ENCODE measurements around the gene GCAT.
A peak's percentile ranks its signal among the peaks of the same experiment; 100 is the strongest.

Gene GCAT

DNA sequence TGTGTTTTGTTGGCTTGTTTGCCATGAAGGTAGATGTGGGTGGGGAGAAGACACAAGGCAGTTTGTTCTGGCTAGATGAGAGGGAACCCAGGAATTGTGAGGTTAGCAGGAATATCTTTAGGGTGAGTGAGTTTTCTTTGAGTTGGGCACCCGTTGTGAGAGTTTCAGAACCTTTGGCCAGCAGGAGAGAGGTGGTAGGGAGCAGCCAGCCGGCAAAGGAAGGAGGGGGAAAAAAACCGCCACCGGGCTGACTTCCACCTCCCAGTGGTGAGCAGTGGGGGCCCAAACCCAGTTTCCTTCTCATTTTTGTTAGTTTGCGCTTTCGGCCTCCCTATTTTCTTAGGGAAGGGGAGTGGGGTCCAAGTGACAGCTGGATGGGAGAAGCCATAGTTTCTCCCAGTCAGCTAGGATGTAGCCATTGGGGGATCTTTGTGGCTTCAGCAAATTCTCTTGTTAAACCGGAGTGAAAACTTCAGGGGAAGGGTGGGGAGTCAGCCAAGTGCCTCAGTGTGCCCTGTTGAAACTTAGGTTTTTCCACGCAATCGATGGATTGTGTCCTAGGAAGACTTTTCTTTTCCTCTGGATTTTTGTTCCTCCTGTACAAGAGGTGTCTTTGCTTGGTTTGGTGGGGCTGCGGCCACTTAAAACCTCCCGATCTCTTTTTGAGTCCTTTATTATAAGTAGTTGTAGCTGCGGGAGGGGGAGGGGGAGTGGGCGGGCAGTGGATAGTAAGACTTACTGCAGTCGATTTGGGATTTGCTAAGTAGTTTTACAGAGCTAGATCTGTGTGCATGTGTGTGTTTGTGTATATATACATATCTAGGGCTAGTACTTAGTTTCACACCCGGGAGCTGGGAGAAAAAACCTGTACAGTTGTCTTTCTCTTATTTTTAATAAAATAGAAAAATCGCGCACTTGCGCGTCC lies 1.1 kb upstream of the GCAT start:
- no peak for TF ChIP-seq JUND (IDR thresholded peaks at IDR 0.05; ENCODE audit: low read depth)
- in situ Hi-C loops (cut with HindIII; ENCODE audit: low pct_unique_long_range_greater_than_20kb, low sequenced_read_pairs) = no loop called here
- DNase-seq (ENCODE audit: low read depth in 1 of 2, low spot score in 1 of 2) = peak in 1 of 2 experiments; percentile 35

- DNase-seq (ENCODE audit: low read depth in 1 of 2, low spot score in 1 of 2) = no peak
- in situ Hi-C loops (cut with HindIII; ENCODE audit: low pct_unique_long_range_greater_than_20kb, low sequenced_read_pairs) = no loop called here
- no peak for TF ChIP-seq JUND (IDR thresholded peaks at IDR 0.05; ENCODE audit: low read depth)
These were observed 542 bp downstream of the GCAT start for GRCh38 chr22:37808294-37808657.

DNA sequence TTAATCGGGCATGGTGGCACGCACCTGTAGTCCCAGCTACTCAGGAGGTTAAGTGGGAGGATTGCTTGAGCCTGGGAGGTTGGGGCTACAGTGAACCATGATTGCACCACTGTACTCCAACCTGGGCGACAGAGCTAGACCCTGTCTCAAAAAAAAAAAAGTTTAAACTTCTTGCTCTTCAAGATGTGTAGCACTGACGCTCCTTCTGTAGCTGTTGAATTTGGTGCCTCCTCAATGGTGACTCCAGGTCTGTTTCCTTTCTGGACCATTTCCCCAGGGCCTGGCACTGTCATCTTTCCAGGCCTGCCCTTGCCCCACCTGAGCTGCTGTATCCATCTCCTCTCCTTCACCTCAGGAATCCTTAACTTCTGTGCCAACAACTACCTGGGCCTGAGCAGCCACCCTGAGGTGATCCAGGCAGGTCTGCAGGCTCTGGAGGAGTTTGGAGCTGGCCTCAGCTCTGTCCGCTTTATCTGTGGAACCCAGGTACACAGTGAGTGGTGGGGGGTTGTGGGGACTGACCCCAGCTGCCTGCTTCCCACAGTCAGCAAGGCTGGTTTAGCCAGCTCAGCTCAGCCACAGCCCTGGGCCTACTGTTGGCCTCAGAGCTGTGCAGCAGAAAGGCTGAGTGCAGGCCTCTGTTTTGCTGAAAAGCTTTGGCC lies 2.1 kb downstream of the GCAT start:
- DNase-seq (ENCODE audit: low read depth in 1 of 2, low spot score in 1 of 2) = no peak
- in situ Hi-C loops (cut with HindIII; ENCODE audit: low pct_unique_long_range_greater_than_20kb, low sequenced_read_pairs) = no loop called here
- no peak for TF ChIP-seq JUND (IDR thresholded peaks at IDR 0.05; ENCODE audit: low read depth)

DNA sequence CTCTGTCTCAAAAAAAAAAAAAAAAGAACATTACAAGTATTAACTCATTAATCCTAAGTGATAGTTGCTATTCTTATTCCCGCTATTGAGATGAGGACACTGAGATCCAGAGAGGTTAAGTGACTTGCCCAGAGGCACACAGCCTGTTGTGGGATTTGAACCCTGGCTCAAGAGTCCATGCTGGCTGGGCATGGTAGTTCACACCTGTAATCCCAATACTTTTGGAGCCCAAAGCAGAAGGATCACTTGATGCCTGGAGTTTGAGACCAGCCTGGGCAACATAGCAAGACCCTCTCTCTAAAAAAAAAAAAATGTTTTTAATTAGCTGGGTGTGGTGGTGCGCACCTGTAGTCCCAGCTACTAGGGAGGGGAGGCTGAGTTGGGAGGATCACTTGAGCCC lies 4.1 kb downstream of the GCAT start:
- in situ Hi-C loops (cut with HindIII; ENCODE audit: low pct_unique_long_range_greater_than_20kb, low sequenced_read_pairs) = no loop called here
- no peak for DNase-seq (ENCODE audit: low read depth in 1 of 2, low spot score in 1 of 2)
- no peak for TF ChIP-seq JUND (IDR thresholded peaks at IDR 0.05; ENCODE audit: low read depth)

- DNase-seq (ENCODE audit: low read depth in 1 of 2, low spot score in 1 of 2) = no peak
- no peak for TF ChIP-seq JUND (IDR thresholded peaks at IDR 0.05; ENCODE audit: low read depth)
- in situ Hi-C loops (cut with HindIII; ENCODE audit: low pct_unique_long_range_greater_than_20kb, low sequenced_read_pairs) = no loop called here
These were observed 5.3 kb downstream of the GCAT start for GRCh38 chr22:37812869-37813678.

DNA sequence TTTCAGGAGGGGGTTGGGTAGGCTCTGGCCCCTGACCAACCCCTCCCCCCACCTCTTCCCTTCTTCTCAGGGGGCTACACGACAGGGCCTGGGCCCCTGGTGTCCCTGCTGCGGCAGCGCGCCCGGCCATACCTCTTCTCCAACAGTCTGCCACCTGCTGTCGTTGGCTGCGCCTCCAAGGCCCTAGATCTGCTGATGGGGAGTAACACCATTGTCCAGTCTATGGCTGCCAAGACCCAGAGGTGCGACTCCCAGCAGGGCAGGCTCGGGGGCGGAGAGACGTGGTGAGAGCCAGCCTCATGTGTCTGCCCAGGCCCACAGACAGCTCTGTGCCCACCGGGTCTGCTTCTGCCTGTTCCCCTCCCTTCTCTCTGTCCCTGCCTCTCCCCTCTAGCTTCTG lies 7.9 kb downstream of the GCAT start:
- DNase-seq (ENCODE audit: low read depth in 1 of 2, low spot score in 1 of 2) = no peak
- in situ Hi-C loops (cut with HindIII; ENCODE audit: low pct_unique_long_range_greater_than_20kb, low sequenced_read_pairs) = no loop called here
- no peak for TF ChIP-seq JUND (IDR thresholded peaks at IDR 0.05; ENCODE audit: low read depth)

DNA sequence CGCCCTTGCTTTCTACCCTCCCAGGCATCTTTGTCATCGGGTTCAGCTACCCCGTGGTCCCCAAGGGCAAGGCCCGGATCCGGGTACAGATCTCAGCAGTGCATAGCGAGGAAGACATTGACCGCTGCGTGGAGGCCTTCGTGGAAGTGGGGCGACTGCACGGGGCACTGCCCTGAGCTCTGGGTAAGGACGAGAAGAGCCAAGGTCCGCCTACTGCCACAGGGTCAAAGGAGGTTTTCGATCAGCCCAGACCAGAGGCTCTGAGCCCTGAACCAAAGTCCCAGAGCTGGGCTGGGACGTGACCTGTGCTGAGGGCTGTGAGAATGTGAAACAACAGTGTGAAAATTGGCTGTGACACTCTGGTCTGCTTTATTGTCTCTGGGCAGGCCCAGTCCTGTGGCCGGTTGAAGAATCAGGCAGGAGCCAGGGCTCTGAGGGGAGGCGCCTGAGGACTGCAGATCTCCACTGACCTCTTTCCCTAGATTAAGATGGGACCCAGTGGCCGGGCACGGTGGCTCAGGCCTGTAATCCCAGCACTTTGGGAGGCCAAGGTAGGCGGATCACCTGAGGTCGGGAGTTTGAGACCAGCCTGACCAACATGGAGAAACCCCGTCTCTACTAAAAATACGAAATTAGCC lies 8.9 kb downstream of the GCAT start:
- in situ Hi-C loops (cut with HindIII; ENCODE audit: low pct_unique_long_range_greater_than_20kb, low sequenced_read_pairs) = no loop called here

GRCh38 chr22:37817705-37818408 lies 10.1 kb downstream of the GCAT start:
- TF ChIP-seq JUND (IDR thresholded peaks at IDR 0.05; ENCODE audit: low read depth) = no peak
- DNase-seq (ENCODE audit: low read depth in 1 of 2, low spot score in 1 of 2) = peak; percentile 64 to 91
- in situ Hi-C loops (cut with HindIII; ENCODE audit: low pct_unique_long_range_greater_than_20kb, low sequenced_read_pairs) = no loop called here

More for the DNA sequence above, 8.9 kb downstream of the GCAT start:
- TF ChIP-seq JUND (IDR thresholded peaks at IDR 0.05; ENCODE audit: low read depth) = no peak
- DNase-seq (ENCODE audit: low read depth in 1 of 2, low spot score in 1 of 2) = no peak

DNA sequence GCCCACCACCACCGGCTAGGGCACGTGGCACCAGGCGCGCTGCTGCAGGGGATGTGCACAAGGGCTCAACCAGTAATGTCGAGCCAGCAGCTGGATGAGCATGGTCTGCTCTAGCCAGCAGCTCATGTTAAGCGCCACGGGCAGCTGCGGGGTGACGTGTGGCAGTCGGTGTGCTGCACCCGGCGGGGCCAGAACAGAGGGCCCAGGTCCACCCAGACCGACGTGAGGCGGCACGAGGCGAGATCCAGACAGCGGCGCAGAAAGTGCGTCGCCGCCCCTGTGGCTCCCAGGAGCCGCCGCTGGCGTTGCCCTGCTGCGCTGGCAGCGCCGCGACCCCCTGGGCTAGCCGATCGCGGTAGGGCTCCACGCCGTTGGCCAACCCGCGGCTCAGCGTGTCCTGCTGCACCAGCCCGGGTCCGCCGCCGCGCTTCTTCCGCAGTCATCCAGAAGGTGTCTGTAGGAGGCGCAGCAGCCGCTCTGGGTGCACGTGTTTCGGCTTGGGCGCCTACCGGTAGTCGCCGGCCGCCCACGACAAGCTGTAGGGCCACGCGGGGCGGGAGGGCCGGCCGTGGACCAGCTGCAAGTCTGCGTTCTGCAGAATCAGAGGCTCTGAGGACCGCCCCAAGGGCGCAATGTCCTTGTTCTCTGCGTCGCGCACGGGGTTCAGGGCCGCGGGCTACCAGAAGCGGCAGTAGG lies 10.8 kb downstream of the GCAT start:
- TF ChIP-seq JUND (IDR thresholded peaks at IDR 0.05; ENCODE audit: low read depth) = no peak
- DNase-seq (ENCODE audit: low read depth in 1 of 2, low spot score in 1 of 2) = no peak
- in situ Hi-C loops (cut with HindIII; ENCODE audit: low pct_unique_long_range_greater_than_20kb, low sequenced_read_pairs) = no loop called here

- no peak for DNase-seq (ENCODE audit: low read depth in 1 of 2, low spot score in 1 of 2)
- TF ChIP-seq JUND (IDR thresholded peaks at IDR 0.05; ENCODE audit: low read depth) = no peak
- in situ Hi-C loops (cut with HindIII; ENCODE audit: low pct_unique_long_range_greater_than_20kb, low sequenced_read_pairs) = no loop called here
These were observed 11.3 kb downstream of the GCAT start for GRCh38 chr22:37819105-37819433.

DNA sequence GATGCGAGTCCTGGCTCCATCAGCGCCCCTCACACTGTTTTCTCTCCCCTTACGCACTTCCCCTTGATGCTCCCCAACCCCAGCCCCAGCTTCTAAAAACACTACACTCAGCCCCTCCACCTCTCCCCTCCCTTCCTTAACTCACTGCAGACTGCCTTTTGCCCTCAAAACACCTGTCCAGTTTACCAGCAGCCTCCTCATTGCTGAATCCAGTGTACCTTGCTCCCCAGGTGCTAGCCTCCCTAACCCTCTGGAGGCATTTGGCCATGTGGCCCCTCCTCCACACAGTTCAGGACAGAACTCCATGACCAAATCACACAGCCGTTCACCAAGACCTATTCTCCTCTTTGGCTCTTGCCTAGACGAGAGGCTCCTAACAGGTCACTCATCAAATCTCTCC lies 12.6 kb downstream of the GCAT start:
- in situ Hi-C loops (cut with HindIII; ENCODE audit: low pct_unique_long_range_greater_than_20kb, low sequenced_read_pairs) = no loop called here
- TF ChIP-seq JUND (IDR thresholded peaks at IDR 0.05; ENCODE audit: low read depth) = no peak
- no peak for DNase-seq (ENCODE audit: low read depth in 1 of 2, low spot score in 1 of 2)
